H9 (cell line): ENCODE data around the gene YRDC. TPM values are rescaled to one million over a fixed set of nuclear protein-coding genes. Genes with fewer than 3 reads are reported as not detected.

ENCODE experiments used
- DNase-seq: peaks from one replicate; pipeline ENCODE4 v3.0.0-alpha.2; 2017
- H2AFZ ChIP-seq: one replicate; pipeline ENCODE4 v1.6.1; 2013; ENCODE audit warnings: mild to moderate bottlenecking, low read length, control low read depth, moderate library complexity
- H2AK5ac ChIP-seq: 2 replicates; pipeline ENCODE4 v1.6.1; 2013; ENCODE audit warnings: low read length, control low read depth, mixed read lengths; ENCODE audit not compliant: insufficient read length
- H2BK120ac ChIP-seq: one replicate; pipeline ENCODE4 v1.6.1; 2013; ENCODE audit warnings: low read depth, mild to moderate bottlenecking, low read length, control low read depth, inconsistent platforms; ENCODE audit not compliant: poor library complexity, severe bottlenecking
- H2BK12ac ChIP-seq: 2 replicates; pipeline ENCODE4 v1.6.1; 2013; ENCODE audit warnings: low read length, control low read depth, mixed read lengths, low read depth; ENCODE audit not compliant: insufficient read length
- H2BK15ac ChIP-seq: 2 replicates; pipeline ENCODE4 v1.6.1; 2013; ENCODE audit warnings: low read depth, low read length, control low read depth
- H2BK20ac ChIP-seq: one replicate; pipeline ENCODE4 v1.6.1; 2013; ENCODE audit warnings: low read depth, mild to moderate bottlenecking, low read length, control low read depth, inconsistent platforms; ENCODE audit not compliant: poor library complexity, severe bottlenecking
- H2BK5ac ChIP-seq: 2 replicates; pipeline ENCODE4 v1.6.1; 2013; ENCODE audit warnings: low read length, control low read depth, mixed read lengths; ENCODE audit not compliant: insufficient read length
- H3K14ac ChIP-seq: 2 replicates; pipeline ENCODE4 v1.6.1; 2013; ENCODE audit warnings: low read length, control low read depth; ENCODE audit not compliant: insufficient read depth
- H3K18ac ChIP-seq: 2 replicates; pipeline ENCODE4 v1.6.1; 2013; ENCODE audit warnings: low read depth, mild to moderate bottlenecking, mixed read lengths, low read length, control low read depth; ENCODE audit not compliant: insufficient read length
- H3K23ac ChIP-seq: 2 replicates; pipeline ENCODE4 v1.6.1; 2013; ENCODE audit warnings: low read length, control low read depth, mixed read lengths, low read depth; ENCODE audit not compliant: insufficient read length
- H3K23me2 ChIP-seq: 2 replicates; pipeline ENCODE4 v1.6.1; 2013; ENCODE audit warnings: low read depth, mild to moderate bottlenecking, mixed read lengths, low read length, control low read depth; ENCODE audit not compliant: insufficient read length, poor library complexity, severe bottlenecking
- H3K27ac ChIP-seq: 2 replicates; pipeline ENCODE4 v1.5.1; 2013; ENCODE audit warnings: low read length, control low read depth, mixed read lengths, low read depth; ENCODE audit not compliant: insufficient read length
- H3K27me3 ChIP-seq: 2 replicates; pipeline ENCODE4 v1.6.1; 2013; ENCODE audit warnings: low read length, control low read depth, inconsistent platforms; ENCODE audit not compliant: insufficient read depth
- H3K4ac ChIP-seq: 2 replicates; pipeline ENCODE4 v1.6.1; 2013; ENCODE audit warnings: low read depth, mild to moderate bottlenecking, control low read depth, inconsistent platforms, low read length, moderate library complexity
- H3K4me1 ChIP-seq: 2 replicates; pipeline ENCODE4 v1.6.1; 2013; ENCODE audit warnings: low read length, control low read depth, inconsistent platforms; ENCODE audit not compliant: insufficient read depth
- H3K4me2 ChIP-seq: 2 replicates; pipeline ENCODE4 v1.6.1; 2013; ENCODE audit warnings: low read length, control low read depth, mixed read lengths; ENCODE audit not compliant: insufficient read length, insufficient read depth
- H3K56ac ChIP-seq: 2 replicates; pipeline ENCODE4 v1.6.1; 2013; ENCODE audit warnings: low read depth, mild to moderate bottlenecking, mixed read lengths, low read length, control low read depth; ENCODE audit not compliant: insufficient read length
- H3K79me1 ChIP-seq: 2 replicates; pipeline ENCODE4 v1.6.1; 2013; ENCODE audit warnings: low read depth, mild to moderate bottlenecking, moderate library complexity, low read length, control low read depth, inconsistent platforms; ENCODE audit not compliant: insufficient read depth, poor library complexity, severe bottlenecking
- H3K79me2 ChIP-seq: 2 replicates; pipeline ENCODE4 v1.6.1; 2013; ENCODE audit warnings: low read length, control low read depth, inconsistent platforms; ENCODE audit not compliant: insufficient read depth
- H3K9ac ChIP-seq: 2 replicates; pipeline ENCODE4 v1.6.1; 2013; ENCODE audit warnings: low read length, control low read depth, mixed read lengths; ENCODE audit not compliant: insufficient read length; ENCODE audit errors: extremely low read depth
- H3K9me3 ChIP-seq: one replicate; pipeline ENCODE4 v1.6.1; 2013; ENCODE audit warnings: low read depth, low read length, inconsistent platforms; ENCODE audit not compliant: control insufficient read depth
- H3T11ph ChIP-seq: one replicate; pipeline ENCODE4 v1.6.1; 2013; ENCODE audit warnings: mild to moderate bottlenecking, low read length, control low read depth, inconsistent platforms
- H4K20me1 ChIP-seq: one replicate; pipeline ENCODE4 v1.6.1; 2013; ENCODE audit not compliant: control insufficient read depth, insufficient read length, insufficient read depth
- H4K5ac ChIP-seq: 2 replicates; pipeline ENCODE4 v1.6.1; 2013; ENCODE audit warnings: low read depth, mild to moderate bottlenecking, mixed read lengths, low read length, control low read depth; ENCODE audit not compliant: insufficient read length
- H4K8ac ChIP-seq: replicated peaks from 2 replicates; pipeline ENCODE4 v1.6.1; 2013; ENCODE audit warnings: low read length, control low read depth, mixed read lengths, low read depth; ENCODE audit not compliant: insufficient read length
- H4K91ac ChIP-seq: 2 replicates; pipeline ENCODE4 v1.6.1; 2013; ENCODE audit warnings: low read depth, mild to moderate bottlenecking, moderate library complexity, mixed read lengths, low read length, control low read depth; ENCODE audit not compliant: insufficient read length
- H3K27ac Mint-ChIP-seq, 3 experiments: 2 replicates in 2 of 3; 3 replicates in 1 of 3; pipeline ENCODE4 v1.8.0; 2020 to 2021; ENCODE audit warnings: mixed read lengths in 3 of 3, mild to moderate bottlenecking in 1 of 3, moderate library complexity in 1 of 3
- H3K27me3 Mint-ChIP-seq: 2 replicates; pipeline ENCODE4 v1.8.0; 2021; ENCODE audit warnings: low read depth, mild to moderate bottlenecking, moderate library complexity, mixed read lengths
- H3K36me3 Mint-ChIP-seq, 3 experiments: 2 replicates in 2 of 3; 3 replicates in 1 of 3; pipeline ENCODE4 v1.8.0; 2020 to 2021; ENCODE audit warnings: low read depth in 3 of 3, mixed read lengths in 3 of 3; ENCODE audit not compliant: insufficient read depth in 1 of 3
- H3K4me1 Mint-ChIP-seq, 2 experiments: 2 replicates each; pipeline ENCODE4 v1.8.0; 2020; ENCODE audit warnings: mixed read lengths in 2 of 2
- H3K4me3 Mint-ChIP-seq, 2 experiments: 2 replicates in 1 of 2; 3 replicates in 1 of 2; pipeline ENCODE4 v1.8.0; 2020 to 2021; ENCODE audit warnings: mild to moderate bottlenecking in 2 of 2, mixed read lengths in 2 of 2, moderate library complexity in 1 of 2
- H3K9me3 Mint-ChIP-seq, 2 experiments: 2 replicates in 1 of 2; 3 replicates in 1 of 2; pipeline ENCODE4 v1.8.0; 2020; ENCODE audit warnings: mild to moderate bottlenecking in 2 of 2, mixed read lengths in 2 of 2, moderate library complexity in 1 of 2
- CTCF ChIP-seq: fragments of 200-600 bp; sonication (generic); conservative IDR thresholded peaks from 3 replicates; pipeline ENCODE4 v1.8.0; 2021; ENCODE audit warnings: antibody characterized with exemption, mild to moderate bottlenecking
- WGBS: extraction: QIAGEN DNeasy Blood & Tissue Kit; methylation state at CpG from one replicate; pipeline ENCODE4 v1.1.7; 2013; ENCODE audit warnings: missing lambda C conversion rate, low lambda C conversion rate, mixed read lengths; ENCODE audit not compliant: insufficient read length; ENCODE audit errors: extremely low coverage; 5-methylcytosine and 5-hydroxymethylcytosine counted together
- total RNA-seq: library from RNA; stranded (reverse); gene quantifications from 2 replicates; pipeline ENCODE4 v1.2.1, GENCODE V29; 2021

YRDC gene
- total RNA-seq, 1 experiment from 2014 or later, result 28.0 TPM

DNA sequence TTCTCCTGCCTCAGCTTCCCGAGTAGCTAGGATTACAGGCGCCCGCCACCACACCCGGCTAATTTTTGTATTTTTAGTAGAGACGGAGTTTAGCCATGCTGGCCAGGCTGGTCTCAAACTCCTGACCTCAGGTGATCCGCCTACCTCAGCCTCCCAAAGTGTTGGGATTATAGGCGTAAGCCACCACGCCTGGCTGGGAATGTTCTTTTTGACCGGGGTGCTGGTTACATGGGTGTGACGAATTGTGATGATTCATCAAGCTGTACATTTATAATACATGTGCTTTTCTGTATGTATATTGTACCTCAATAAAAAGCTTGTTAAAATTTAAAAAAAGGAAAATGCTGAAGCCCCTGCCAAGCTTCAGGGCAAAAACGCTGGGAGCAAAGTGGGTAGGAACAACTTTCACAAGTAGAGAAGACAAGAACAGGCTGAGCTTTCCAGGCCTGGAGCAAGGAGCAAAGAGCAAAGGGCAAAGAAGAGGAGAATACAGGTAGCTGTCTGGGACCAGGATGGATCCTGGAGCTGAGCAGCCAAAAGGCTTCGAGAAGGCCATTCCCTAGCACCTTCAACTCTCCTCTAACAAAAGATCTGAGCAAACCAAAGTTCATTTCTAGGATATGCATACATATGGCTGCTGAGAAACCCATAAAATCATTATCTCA lies 20.5 kb upstream of the YRDC start:
- H3K36me3 Mint-ChIP-seq, result peaks cover 5 to 40% (median 24%) of the 10 kb centered on the region in 3 experiments; a peak in 6 of 7 replicates
- H3K27me3 ChIP-seq, result no peaks in the 10 kb centered on the region
- no peak overlapping the region for H4K5ac ChIP-seq
- H3K79me1 ChIP-seq, result no peaks in the 10 kb centered on the region
- WGBS, result no CpG with 5 or more reads among the region's 12 CpGs
- no peak overlapping the region for H3K4me3 Mint-ChIP-seq
- no peaks in the 10 kb centered on the region for H3K79me2 ChIP-seq
- no peak overlapping the region; a peak in 1 of 7 replicates for H3K27ac Mint-ChIP-seq
- H2BK20ac ChIP-seq, result no peak overlapping the region
- no peak overlapping the region for H2AK5ac ChIP-seq
- no peaks in the 10 kb centered on the region for H3K9me3 Mint-ChIP-seq
- H2BK15ac ChIP-seq, result no peak overlapping the region
- H2BK120ac ChIP-seq, result no peak overlapping the region
- no peak overlapping the region for H4K8ac ChIP-seq
- H3K9ac ChIP-seq, result no peak overlapping the region
- H4K20me1 ChIP-seq, result no peaks in the 10 kb centered on the region
- H2AFZ ChIP-seq, result no peak overlapping the region
- no peak overlapping the region for H3K23ac ChIP-seq
- no peak overlapping the region for H3T11ph ChIP-seq
- H3K4me1 Mint-ChIP-seq, result no peaks in the 10 kb centered on the region
- H3K4ac ChIP-seq, result no peak overlapping the region
- H3K4me2 ChIP-seq, result no peak overlapping the region
- no peak overlapping the region for H3K27ac ChIP-seq
- no peak overlapping the region for H4K91ac ChIP-seq
- H2BK12ac ChIP-seq, result no peak overlapping the region
- H3K56ac ChIP-seq, result no peak overlapping the region
- no peak overlapping the region for H3K14ac ChIP-seq
- H2BK5ac ChIP-seq, result no peak overlapping the region
- H3K4me1 ChIP-seq, result no peaks in the 10 kb centered on the region
- H3K9me3 ChIP-seq, result no peaks in the 10 kb centered on the region
- no peak for TF ChIP-seq CTCF
- DNase-seq, result no peak
- no peaks in the 10 kb centered on the region for H3K27me3 Mint-ChIP-seq
- H3K23me2 ChIP-seq, result no peaks in the 10 kb centered on the region
- no peak overlapping the region for H3K18ac ChIP-seq
